OCI-LY7 (cell line): Measurements from ENCODE around the gene UAP1L1. TPM values are rescaled to one million over a fixed set of nuclear protein-coding genes. Genes with fewer than 3 reads are reported as not detected.

Experiments
- BruUV-seq: library from RNA; stranded (reverse); fragments of 400-500 nt; replicated peaks from 2 replicates; lab custom pipeline; 2021; lab: Mats Ljungman, UMichigan
- CTCF ChIA-PET: fragments of 300-600 bp; sonication (Branson Sonifier 250); formaldehyde crosslinking; loops from one replicate; lab custom pipeline; 2022; ENCODE audit warnings: antibody characterized with exemption; ENCODE audit not compliant: unreplicated experiment; lab: Charles Lee
- POLR2A ChIA-PET: fragments of 300-600 bp; sonication (Branson Sonifier 250); formaldehyde crosslinking; loops from one replicate; lab custom pipeline; 2022; ENCODE audit warnings: antibody characterized with exemption; lab: Charles Lee
- DNase-seq: peaks from one replicate; pipeline ENCODE4 v3.0.0-alpha.2; 2015; ENCODE audit warnings: low spot score
- H2AFZ ChIP-seq: fragments of 200-600 bp; sonication (generic), shearing (Covaris generic); 2 replicates; pipeline ENCODE4 v1.6.1; 2014; ENCODE audit warnings: mild to moderate bottlenecking, antibody characterized with exemption, low read length, moderate library complexity
- H3K27ac ChIP-seq: fragments of 200-600 bp; sonication (generic); 2 replicates; pipeline ENCODE4 v1.5.1; 2014; ENCODE audit warnings: mixed run types, low read depth, mild to moderate bottlenecking, moderate library complexity, low read length, inconsistent platforms; ENCODE audit not compliant: poor library complexity, severe bottlenecking
- H3K36me3 ChIP-seq: fragments of 200-600 bp; sonication (generic); 2 replicates; pipeline ENCODE4 v1.6.1; 2014; ENCODE audit warnings: mild to moderate bottlenecking, antibody characterized with exemption, low read length, moderate library complexity, mixed read lengths; ENCODE audit not compliant: insufficient read depth
- H3K4me1 ChIP-seq: fragments of 200-600 bp; sonication (generic); 2 replicates; pipeline ENCODE4 v1.5.1; 2014; ENCODE audit warnings: mild to moderate bottlenecking, low read length; ENCODE audit not compliant: insufficient read depth, poor library complexity, severe bottlenecking
- H3K4me2 ChIP-seq: fragments of 200-600 bp; sonication (generic); 2 replicates; pipeline ENCODE4 v1.6.1; 2014; ENCODE audit warnings: mild to moderate bottlenecking, low read length
- H3K4me3 ChIP-seq: fragments of 200-600 bp; sonication (generic); 2 replicates; pipeline ENCODE4 v1.5.1; 2014; ENCODE audit warnings: mild to moderate bottlenecking, low read depth, low read length; ENCODE audit not compliant: poor library complexity, severe bottlenecking
- H3K79me2 ChIP-seq: fragments of 200-600 bp; sonication (generic); 2 replicates; pipeline ENCODE4 v1.6.1; 2016; ENCODE audit warnings: low read depth, mild to moderate bottlenecking, low read length, moderate library complexity, mixed read lengths; ENCODE audit not compliant: insufficient read depth
- H3K9me2 ChIP-seq: fragments of 200-600 bp; sonication (generic); 2 replicates; pipeline ENCODE4 v1.6.1; 2016; ENCODE audit warnings: mild to moderate bottlenecking, low read length, mixed read lengths; ENCODE audit not compliant: insufficient read depth
- H3K9me3 ChIP-seq: fragments of 200-600 bp; sonication (generic); 2 replicates; pipeline ENCODE4 v1.6.1; 2014; ENCODE audit warnings: mild to moderate bottlenecking, mixed run types, low read length, mixed read lengths
- H4K20me1 ChIP-seq: fragments of 200-600 bp; sonication (generic); 2 replicates; pipeline ENCODE4 v1.6.1; 2014; ENCODE audit warnings: mild to moderate bottlenecking, antibody characterized with exemption, low read length, moderate library complexity, mixed read lengths; ENCODE audit not compliant: insufficient read depth
- EZH2phosphoT487 ChIP-seq: fragments of 200-600 bp; sonication (generic); IDR thresholded peaks from 2 replicates; pipeline ENCODE4 v1.6.1; 2018; ENCODE audit warnings: low read depth, borderline replicate concordance, mild to moderate bottlenecking, mixed run types, antibody characterized with exemption, low read length, moderate library complexity, mixed read lengths
- intact Hi-C: fragments of 100-400 bp; cut with micrococcal nuclease; formaldehyde crosslinking; loops from one replicate; pipeline ENCODE4 v1.10.0; 2022; ENCODE audit not compliant: unreplicated experiment
- total RNA-seq, 2 experiments: library from RNA; depleted of rRNA in 1 of 2; stranded (reverse); fragments of >200 nt in 1 of 2; shearing (Covaris generic) in 1 of 2; gene quantifications; 2 replicates each; pipeline ENCODE4 v1.2.3, GENCODE V29; 2014 to 2022
- TF ChIP-seq, protein P1 (sequence below): fragments of 200-600 bp; sonication (generic); conservative IDR thresholded peaks from 2 replicates; pipeline ENCODE4 v1.5.1; 2014; ENCODE audit warnings: mild to moderate bottlenecking, antibody characterized with exemption, low read length, moderate library complexity, mixed read lengths

Gene UAP1L1
- total RNA-seq, 2 experiments from 2014 or later, result 5.7 to 16.7 TPM

DNA sequence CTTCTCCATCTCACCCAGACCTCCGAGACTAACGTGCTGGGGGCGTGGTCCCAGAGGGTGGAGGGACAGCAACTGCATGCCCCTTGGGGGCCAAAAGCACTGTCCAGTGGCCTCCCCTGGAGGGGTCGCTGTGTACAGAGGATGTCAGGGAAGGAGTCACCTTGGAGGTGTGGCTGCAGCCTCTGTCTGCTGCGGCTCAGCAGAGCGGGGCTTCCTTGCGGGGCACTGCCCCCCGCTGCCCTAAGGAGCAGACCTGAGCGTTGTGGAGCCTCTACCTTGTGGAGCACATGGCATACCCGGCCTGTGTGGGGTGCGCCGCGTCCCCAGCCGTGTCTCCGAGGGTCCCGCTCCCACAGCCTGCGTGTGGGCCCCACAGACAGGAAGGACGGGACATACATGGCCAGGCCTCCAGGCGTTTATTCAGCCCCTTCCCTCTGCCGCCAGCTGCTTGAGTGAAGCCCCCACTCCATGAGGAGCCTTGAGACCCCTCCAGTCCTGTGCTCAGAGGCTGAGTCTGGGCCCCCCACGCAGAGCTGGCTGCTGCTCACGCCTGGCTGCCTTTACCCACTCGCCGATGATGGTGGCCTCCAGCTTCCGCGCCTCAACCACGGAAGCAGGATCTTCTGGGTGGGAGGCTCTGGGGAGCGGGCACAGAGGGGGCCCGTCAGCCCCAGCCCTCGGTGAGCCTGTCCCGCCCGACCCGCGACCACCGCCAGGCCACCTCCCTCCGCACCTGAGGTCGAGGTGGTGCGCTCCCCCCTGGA is 33.0 kb downstream of the UAP1L1 start:
- intact Hi-C loops, result no loop called here
- Histone ChIP-seq H2AFZ (no peak overlapping the region), H3K9me2 (no peaks in the 10 kb centered on the region), H4K20me1 (no peaks in the 10 kb centered on the region), H3K79me2 (no peaks in the 10 kb centered on the region), H3K4me3 (no peak overlapping the region), H3K27ac (no peak overlapping the region), H3K4me2 (no peak overlapping the region), H3K36me3 (peaks cover 72% of the 10 kb centered on the region), H3K9me3 (no peaks in the 10 kb centered on the region), H3K4me1 (peaks cover 14% of the 10 kb centered on the region)
- no peak for TF ChIP-seq EZH2phosphoT487
- TF ChIP-seq, protein P1, sequence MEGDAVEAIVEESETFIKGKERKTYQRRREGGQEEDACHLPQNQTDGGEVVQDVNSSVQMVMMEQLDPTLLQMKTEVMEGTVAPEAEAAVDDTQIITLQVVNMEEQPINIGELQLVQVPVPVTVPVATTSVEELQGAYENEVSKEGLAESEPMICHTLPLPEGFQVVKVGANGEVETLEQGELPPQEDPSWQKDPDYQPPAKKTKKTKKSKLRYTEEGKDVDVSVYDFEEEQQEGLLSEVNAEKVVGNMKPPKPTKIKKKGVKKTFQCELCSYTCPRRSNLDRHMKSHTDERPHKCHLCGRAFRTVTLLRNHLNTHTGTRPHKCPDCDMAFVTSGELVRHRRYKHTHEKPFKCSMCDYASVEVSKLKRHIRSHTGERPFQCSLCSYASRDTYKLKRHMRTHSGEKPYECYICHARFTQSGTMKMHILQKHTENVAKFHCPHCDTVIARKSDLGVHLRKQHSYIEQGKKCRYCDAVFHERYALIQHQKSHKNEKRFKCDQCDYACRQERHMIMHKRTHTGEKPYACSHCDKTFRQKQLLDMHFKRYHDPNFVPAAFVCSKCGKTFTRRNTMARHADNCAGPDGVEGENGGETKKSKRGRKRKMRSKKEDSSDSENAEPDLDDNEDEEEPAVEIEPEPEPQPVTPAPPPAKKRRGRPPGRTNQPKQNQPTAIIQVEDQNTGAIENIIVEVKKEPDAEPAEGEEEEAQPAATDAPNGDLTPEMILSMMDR, result no peak
- DNase-seq, result no peak
- BruUV-seq, result no TSS peak
- CTCF ChIA-PET, result no interaction called here
- POLR2A ChIA-PET, result no interaction called here

DNA sequence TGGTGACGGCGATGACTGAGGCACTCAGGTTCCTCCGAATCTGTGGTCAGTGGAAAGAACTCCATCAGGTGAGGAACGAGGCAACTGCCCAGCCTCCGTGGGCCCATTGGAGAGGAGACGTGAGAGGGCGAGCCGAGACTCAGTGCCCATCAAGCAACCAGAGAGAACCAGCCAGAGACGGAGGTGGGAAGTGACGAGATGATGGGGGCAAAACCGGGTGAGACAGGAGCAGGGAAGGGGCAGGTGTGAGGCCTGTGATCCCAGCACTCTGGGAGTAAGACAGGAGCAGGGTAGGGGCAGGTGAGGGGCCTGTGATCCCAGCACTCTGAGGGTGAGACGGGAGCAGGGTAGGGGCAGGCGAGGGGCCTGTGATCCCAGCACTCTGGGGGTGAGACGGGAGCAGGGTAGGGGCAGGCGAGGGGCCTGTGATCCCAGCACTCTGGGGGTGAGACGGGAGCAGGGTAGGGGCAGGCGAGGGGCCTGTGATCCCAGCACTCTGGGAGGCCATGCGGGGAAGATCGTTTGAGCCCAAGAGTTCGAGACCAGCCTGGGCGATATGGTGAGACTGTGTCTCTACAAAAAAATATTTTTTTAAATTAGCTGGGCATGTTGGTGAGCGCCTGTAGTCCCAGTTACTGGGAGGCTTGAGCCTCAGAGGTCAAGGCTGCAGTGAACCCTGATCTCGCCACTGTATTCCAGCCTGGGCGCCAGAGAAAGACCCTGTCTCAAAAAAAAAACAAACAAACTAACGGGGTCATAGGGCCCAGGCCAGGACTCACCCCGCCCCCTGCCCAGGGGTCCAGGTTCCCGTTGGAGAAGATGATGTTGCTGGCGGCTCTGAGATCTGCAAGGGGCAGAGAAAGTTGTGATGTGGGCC is 33.8 kb downstream of the UAP1L1 start:
- CTCF ChIA-PET, result no interaction called here

More for the DNA sequence above, 33.8 kb downstream of the UAP1L1 start:
- H4K20me1 ChIP-seq, result no peaks in the 10 kb centered on the region
- POLR2A ChIA-PET, result interaction anchor here (0.6 kb wide), 1 partner anchor 871 kb away, joined by 3 read pairs; no protein-coding TSS in a partner anchor
- DNase-seq, result no peak
- H3K36me3 ChIP-seq, result peaks cover 64% of the 10 kb centered on the region
- no peak overlapping the region for H3K27ac ChIP-seq
- no peaks in the 10 kb centered on the region for H3K9me3 ChIP-seq
- H3K9me2 ChIP-seq, result no peaks in the 10 kb centered on the region
- no TSS peak for BruUV-seq
- no peaks in the 10 kb centered on the region for H3K79me2 ChIP-seq
- no peak overlapping the region for H3K4me2 ChIP-seq
- TF ChIP-seq EZH2phosphoT487, result no peak
- TF ChIP-seq, protein P1, result no peak
- H3K4me1 ChIP-seq, result peaks cover 18% of the 10 kb centered on the region
- H3K4me3 ChIP-seq, result no peak overlapping the region
- intact Hi-C loops, result no loop called here
- H2AFZ ChIP-seq, result no peak overlapping the region
